ENCODE measurements around the gene GRIA4. TPM values are rescaled to one million over a fixed set of nuclear protein-coding genes. Genes with fewer than 3 reads are reported as not detected.

GRIA4 gene
- polyA plus RNA-seq, 2 of the 4 experiments (the other 2 are of a cell fraction), result not detected

GRCh38 chr11:105857728-105858127 is 247.9 kb downstream of the GRIA4 start:
- FAIRE-seq (no peak), ATAC-seq (no peak), DNase-seq (ENCODE audit: low read depth in 1 of 2, low spot score in 1 of 2) (no peak)
- H3K4me2 ChIP-seq, result no peak overlapping the region
- TF ChIP-seq ZFP36 (IDR thresholded peaks at IDR 0.05; ENCODE audit: borderline replicate concordance, partially characterized antibody) (no peak), HOXB5 (CRISPR knock-in tag; IDR thresholded peaks at IDR 0.05) (no peak), ZSCAN20 (CRISPR knock-in tag; IDR thresholded peaks at IDR 0.05) (no peak), FOXS1 (CRISPR knock-in tag; IDR thresholded peaks at IDR 0.05) (no peak), REST (IDR thresholded peaks at IDR 0.05) (no peak), BHLHE40 (IDR thresholded peaks at IDR 0.05; ENCODE audit: low read depth, low read length) (no peak), CBX2 (IDR thresholded peaks at IDR 0.05; ENCODE audit: borderline replicate concordance, low read depth) (no peak), ATOH8 (CRISPR knock-in tag; IDR thresholded peaks at IDR 0.05; ENCODE audit: low read depth) (no peak), HOXA7 (CRISPR knock-in tag; IDR thresholded peaks at IDR 0.05) (no peak), CTCF (IDR thresholded peaks at IDR 0.05) (no peak), RCOR1 (IDR thresholded peaks at IDR 0.05; ENCODE audit: low read depth, low read length) (no peak), CEBPB (IDR thresholded peaks at IDR 0.05) (no peak), HMGXB4 (CRISPR knock-in tag; IDR thresholded peaks at IDR 0.05; ENCODE audit: borderline replicate concordance) (no peak), NFE2L2 (conservative IDR thresholded peaks at IDR 0.05; ENCODE audit: low read length) (no peak)
- H3K4me1 ChIP-seq, result no peaks in the 10 kb centered on the region
- ChIA-PET POLR2A (no interaction called here), CTCF (no interaction called here)
- no peak overlapping the region for H3K4me3 ChIP-seq
- no peak overlapping the region for H3K27ac ChIP-seq
- no peaks in the 10 kb centered on the region for H3K9me3 ChIP-seq

GRCh38 chr11:105858841-105859240 is 249.0 kb downstream of the GRIA4 start:
- FAIRE-seq (no peak), DNase-seq (ENCODE audit: low read depth in 1 of 2, low spot score in 1 of 2) (no peak), ATAC-seq (no peak)
- POLR2A ChIA-PET, result no interaction called here
- CTCF ChIA-PET, result no interaction called here
- TF ChIP-seq MYC (IDR thresholded peaks at IDR 0.05; ENCODE audit: borderline replicate concordance, low read length) (no peak), ZSCAN20 (CRISPR knock-in tag; IDR thresholded peaks at IDR 0.05) (no peak), HDAC2 (IDR thresholded peaks at IDR 0.05) (no peak)
- H3K4me1 ChIP-seq, result no peaks in the 10 kb centered on the region
- no peaks in the 10 kb centered on the region for H3K9me3 ChIP-seq
- no peak overlapping the region for H3K4me2 ChIP-seq
- no peak overlapping the region for H3K27ac ChIP-seq
- H3K4me3 ChIP-seq, result no peak overlapping the region

GRCh38 chr11:105860105-105860504 is 250.2 kb downstream of the GRIA4 start:
- DNase-seq (ENCODE audit: low read depth in 1 of 2, low spot score in 1 of 2), result no peak
- ChIA-PET POLR2A (no interaction called here), CTCF (no interaction called here)
- Histone ChIP-seq H3K27ac (no peak overlapping the region), H3K9me3 (no peaks in the 10 kb centered on the region), H3K4me1 (no peaks in the 10 kb centered on the region), H3K4me2 (no peak overlapping the region), H3K4me3 (no peak overlapping the region)
- no peak for ATAC-seq
- FAIRE-seq, result no peak
- WGBS (ENCODE audit: missing lambda C conversion rate), result 36% methylated on average over 3 of the region's 3 CpGs
- no peak for TF ChIP-seq NR3C1 (IDR thresholded peaks at IDR 0.05)
- no peak for TF ChIP-seq HES2 (IDR thresholded peaks at IDR 0.05)
- no peak for TF ChIP-seq PBX3 (IDR thresholded peaks at IDR 0.05)
- TF ChIP-seq RAD21 (conservative IDR thresholded peaks at IDR 0.05 in 1 of 2, IDR thresholded peaks at IDR 0.05 in 1 of 2), result no peak
- TF ChIP-seq HOXB5 (CRISPR knock-in tag; IDR thresholded peaks at IDR 0.05), result no peak
- TF ChIP-seq RCOR1 (IDR thresholded peaks at IDR 0.05; ENCODE audit: low read depth, low read length), result no peak
- no peak for TF ChIP-seq CEBPB (IDR thresholded peaks at IDR 0.05)
- TF ChIP-seq HOXB13 (CRISPR knock-in tag; IDR thresholded peaks at IDR 0.05; ENCODE audit: low read depth), result no peak
- TF ChIP-seq MAX (IDR thresholded peaks at IDR 0.05), result no peak
- TF ChIP-seq CBX8 (IDR thresholded peaks at IDR 0.05), result no peak
- TF ChIP-seq ESRRA (IDR thresholded peaks at IDR 0.05; ENCODE audit: borderline replicate concordance, low read length), result no peak
- no peak for TF ChIP-seq PHF8 (IDR thresholded peaks at IDR 0.05; ENCODE audit: borderline replicate concordance, low read depth)
- TF ChIP-seq POLR2A (IDR thresholded peaks at IDR 0.05; ENCODE audit: low read length), result no peak
- no peak for TF ChIP-seq MAFK (IDR thresholded peaks at IDR 0.05; ENCODE audit: partially characterized antibody)

Data from A549 (cell line).